Measurements from ENCODE around the gene P2RX6. TPM values are rescaled to one million over a fixed set of nuclear protein-coding genes. Genes with fewer than 3 reads are reported as not detected.

The P2RX6 gene
- polyA plus RNA-seq, 1 donor (not counting 4 experiments of a cell fraction or from before 2014, with no cell fraction given), result 0.87 TPM

DNA sequence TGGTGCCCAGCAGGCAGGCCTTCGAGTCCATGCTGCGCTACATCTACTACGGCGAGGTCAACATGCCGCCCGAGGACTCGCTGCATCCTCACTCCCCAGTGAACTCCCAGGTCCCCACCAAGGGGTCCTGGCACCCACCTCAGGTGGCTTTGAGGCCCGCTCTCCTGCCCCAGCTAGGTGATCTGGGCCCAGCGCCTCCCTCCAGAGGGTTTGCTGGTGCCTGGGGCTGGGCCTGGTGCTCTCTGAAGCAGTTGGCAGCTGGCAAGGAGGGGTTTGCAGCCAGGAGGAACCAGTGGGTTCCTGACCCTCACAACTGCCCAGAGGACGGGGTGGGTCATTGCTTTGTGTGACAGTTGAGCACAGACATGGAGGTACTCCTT is 18.9 kb upstream of the P2RX6 start:
- peaks cover 25 to 48% of the 10 kb centered on the region in 2 experiments for H3K36me3 ChIP-seq (ENCODE audit: control insufficient read depth in 2 of 2, extremely low read depth in 1 of 2, insufficient read depth in 2 of 2, low read length in 2 of 2)
- no peaks in the 10 kb centered on the region for H4K20me1 ChIP-seq (ENCODE audit: control insufficient read depth, extremely low read depth, insufficient read depth, low read length)
- no peaks in the 10 kb centered on the region for H3K9me1 ChIP-seq (ENCODE audit: control insufficient read depth, extremely low read depth, insufficient read depth, low read length)
- H3K9me3 ChIP-seq (ENCODE audit: control insufficient read depth, low read depth, low read length), result no peaks in the 10 kb centered on the region
- no peak overlapping the region for H3K27ac ChIP-seq (ENCODE audit: control insufficient read depth, insufficient read depth, low read length)
- DNase-seq (ENCODE audit: low read depth, low spot score) (no peak), FAIRE-seq (no peak)
- peaks cover 6% of the 10 kb centered on the region for H3K4me1 ChIP-seq (ENCODE audit: control insufficient read depth, extremely low read depth, insufficient read depth, low read length)
- H2AFZ ChIP-seq (ENCODE audit: control insufficient read depth, low read length), result no peak overlapping the region
- H3K4me2 ChIP-seq (ENCODE audit: control insufficient read depth, extremely low read depth, insufficient read depth, low read depth, low read length), result no peak overlapping the region
- no peak overlapping the region for H3K4me3 ChIP-seq (ENCODE audit: control insufficient read depth in 2 of 3, extremely low read depth in 1 of 3, insufficient read depth in 2 of 3, low read depth in 1 of 3, low read length in 3 of 3)
- TF ChIP-seq EZH2 (IDR thresholded peaks at IDR 0.05; ENCODE audit: low read length) (no peak), CTCF (optimal IDR thresholded peaks at IDR 0.05 in 1 of 3, IDR thresholded peaks at IDR 0.05 in 1 of 3, conservative IDR thresholded peaks at IDR 0.05 in 1 of 3; ENCODE audit: extremely low read depth in 1 of 3, insufficient read depth in 2 of 3, low read length in 3 of 3) (no peak)
- no peaks in the 10 kb centered on the region for H3K27me3 ChIP-seq (ENCODE audit: control insufficient read depth, extremely low read depth, insufficient read depth, low read length)
- H3K79me2 ChIP-seq (ENCODE audit: control insufficient read depth, insufficient read depth, low read length), result peaks cover 14% of the 10 kb centered on the region
- no peak overlapping the region for H3K9ac ChIP-seq (ENCODE audit: control insufficient read depth, extremely low read depth, insufficient read depth, low read length)
- dilution Hi-C loops (cut with MboI; ENCODE audit: extremely low pct_ligation_motif_present, low sequenced_read_pairs), result no loop called here

DNA sequence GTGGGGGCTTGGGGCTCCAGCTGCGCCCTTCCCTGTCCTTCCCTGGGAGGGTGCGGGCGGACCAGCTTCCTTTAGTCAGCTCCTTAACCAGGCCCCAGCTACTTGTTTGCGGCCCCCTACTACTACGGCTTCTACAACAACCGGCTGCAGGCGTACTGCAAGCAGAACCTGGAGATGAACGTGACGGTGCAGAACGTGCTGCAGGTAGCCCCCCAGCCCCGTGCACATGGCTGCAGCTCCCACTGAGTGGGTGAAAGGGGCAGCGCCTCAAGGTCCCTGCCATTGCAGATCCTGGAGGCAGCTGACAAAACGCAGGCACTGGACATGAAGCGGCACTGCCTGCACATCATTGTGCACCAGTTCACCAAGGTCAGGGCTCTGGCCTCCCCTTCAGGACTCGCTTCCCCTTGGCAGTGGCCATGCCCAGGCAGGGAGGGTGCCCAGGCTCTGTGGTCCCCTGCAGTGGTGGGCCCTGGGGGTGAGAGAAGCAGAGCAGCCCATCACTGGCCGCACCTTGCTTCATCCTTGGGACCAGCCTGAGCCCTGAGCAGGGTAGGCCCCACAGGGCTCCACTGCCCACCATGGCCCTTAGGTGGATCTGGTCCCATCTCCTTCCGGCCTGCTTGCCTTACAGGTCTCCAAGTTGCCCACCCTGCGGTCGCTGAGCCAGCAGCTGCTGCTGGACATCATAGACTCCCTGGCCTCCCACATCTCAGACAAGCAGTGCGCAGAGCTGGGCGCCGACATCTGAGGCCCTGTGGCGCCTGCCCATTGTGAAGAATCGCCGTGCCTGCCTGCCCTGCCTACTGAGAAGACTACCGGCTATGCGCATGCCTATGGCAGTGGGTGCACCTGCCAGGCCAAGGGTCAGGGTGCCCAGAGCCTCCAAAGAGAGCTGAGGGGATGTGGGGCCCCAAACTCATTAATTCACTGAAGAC is 18.1 kb upstream of the P2RX6 start:
- dilution Hi-C loops (cut with MboI; ENCODE audit: extremely low pct_ligation_motif_present, low sequenced_read_pairs), result no loop called here
- Histone ChIP-seq H3K4me2 (ENCODE audit: control insufficient read depth, extremely low read depth, insufficient read depth, low read depth, low read length) (no peak overlapping the region), H4K20me1 (ENCODE audit: control insufficient read depth, extremely low read depth, insufficient read depth, low read length) (no peaks in the 10 kb centered on the region), H3K4me3 (ENCODE audit: control insufficient read depth in 2 of 3, extremely low read depth in 1 of 3, insufficient read depth in 2 of 3, low read depth in 1 of 3, low read length in 3 of 3) (no peak overlapping the region), H3K4me1 (ENCODE audit: control insufficient read depth, extremely low read depth, insufficient read depth, low read length) (peaks cover 12% of the 10 kb centered on the region), H3K27ac (ENCODE audit: control insufficient read depth, insufficient read depth, low read length) (no peak overlapping the region), H3K27me3 (ENCODE audit: control insufficient read depth, extremely low read depth, insufficient read depth, low read length) (no peaks in the 10 kb centered on the region), H3K9ac (ENCODE audit: control insufficient read depth, extremely low read depth, insufficient read depth, low read length) (no peak overlapping the region), H3K79me2 (ENCODE audit: control insufficient read depth, insufficient read depth, low read length) (peaks cover 17% of the 10 kb centered on the region), H2AFZ (ENCODE audit: control insufficient read depth, low read length) (no peak overlapping the region), H3K36me3 (ENCODE audit: control insufficient read depth in 2 of 2, extremely low read depth in 1 of 2, insufficient read depth in 2 of 2, low read length in 2 of 2) (peaks cover 24 to 41% of the 10 kb centered on the region in 2 experiments), H3K9me1 (ENCODE audit: control insufficient read depth, extremely low read depth, insufficient read depth, low read length) (no peaks in the 10 kb centered on the region), H3K9me3 (ENCODE audit: control insufficient read depth, low read depth, low read length) (no peaks in the 10 kb centered on the region)
- no peak for FAIRE-seq
- DNase-seq (ENCODE audit: low read depth, low spot score), result no peak
- no peak for TF ChIP-seq EZH2 (IDR thresholded peaks at IDR 0.05; ENCODE audit: low read length)
- no peak for TF ChIP-seq CTCF (optimal IDR thresholded peaks at IDR 0.05 in 1 of 3, IDR thresholded peaks at IDR 0.05 in 1 of 3, conservative IDR thresholded peaks at IDR 0.05 in 1 of 3; ENCODE audit: extremely low read depth in 1 of 3, insufficient read depth in 2 of 3, low read length in 3 of 3)
